KMS-11 (cell line): ENCODE data around the gene URGCP.

Experiments used
- H2AFZ ChIP-seq: fragments of 200-600 bp; sonication (generic); 2 replicates; pipeline ENCODE4 v1.6.1; 2016; ENCODE audit warnings: antibody characterized with exemption, mixed run types, low read depth
- H3K27ac ChIP-seq: fragments of 200-600 bp; sonication (generic); 2 replicates; pipeline ENCODE4 v1.6.1; 2016; ENCODE audit warnings: mild to moderate bottlenecking, mixed run types
- H3K27me3 ChIP-seq: fragments of 200-600 bp; sonication (generic); 2 replicates; pipeline ENCODE4 v1.6.1; 2017; ENCODE audit warnings: mild to moderate bottlenecking, low read depth, mixed run types, moderate library complexity; ENCODE audit not compliant: insufficient read depth
- H3K36me3 ChIP-seq: fragments of 200-600 bp; sonication (generic); 2 replicates; pipeline ENCODE4 v1.6.1; 2017; ENCODE audit warnings: mild to moderate bottlenecking, mixed run types; ENCODE audit not compliant: insufficient read depth
- H3K4me1 ChIP-seq: fragments of 200-600 bp; sonication (generic); 2 replicates; pipeline ENCODE4 v1.6.1; 2016; ENCODE audit warnings: mild to moderate bottlenecking, low read depth, mixed run types; ENCODE audit not compliant: poor library complexity, severe bottlenecking
- H3K4me2 ChIP-seq: fragments of 200-600 bp; sonication (generic); 2 replicates; pipeline ENCODE4 v1.7.0; 2016; ENCODE audit warnings: mild to moderate bottlenecking, mixed run types
- H3K4me3 ChIP-seq: fragments of 200-600 bp; sonication (generic); IDR thresholded peaks from 2 replicates; pipeline ENCODE4 v1.6.1; 2017; ENCODE audit warnings: low read depth, low read length, mixed read lengths; ENCODE audit not compliant: insufficient read depth
- H3K79me2 ChIP-seq: fragments of 200-600 bp; sonication (generic); 2 replicates; pipeline ENCODE4 v1.6.1; 2016; ENCODE audit warnings: low read depth, mixed run types; ENCODE audit not compliant: insufficient read depth
- H3K9ac ChIP-seq: fragments of 200-600 bp; sonication (generic); 2 replicates; pipeline ENCODE4 v1.6.1; 2016; ENCODE audit warnings: mild to moderate bottlenecking, mixed run types
- H4K20me1 ChIP-seq: fragments of 200-600 bp; sonication (generic); 2 replicates; pipeline ENCODE4 v1.6.1; 2016; ENCODE audit warnings: mild to moderate bottlenecking, mixed run types; ENCODE audit not compliant: insufficient read depth
- TF ChIP-seq, protein P1 (sequence below): fragments of 200-600 bp; sonication (generic); conservative IDR thresholded peaks from 2 replicates; pipeline ENCODE4 v1.6.1; 2017; ENCODE audit warnings: low read depth, mild to moderate bottlenecking, antibody characterized with exemption, low read length, moderate library complexity, mixed read lengths

The URGCP gene, protein sequence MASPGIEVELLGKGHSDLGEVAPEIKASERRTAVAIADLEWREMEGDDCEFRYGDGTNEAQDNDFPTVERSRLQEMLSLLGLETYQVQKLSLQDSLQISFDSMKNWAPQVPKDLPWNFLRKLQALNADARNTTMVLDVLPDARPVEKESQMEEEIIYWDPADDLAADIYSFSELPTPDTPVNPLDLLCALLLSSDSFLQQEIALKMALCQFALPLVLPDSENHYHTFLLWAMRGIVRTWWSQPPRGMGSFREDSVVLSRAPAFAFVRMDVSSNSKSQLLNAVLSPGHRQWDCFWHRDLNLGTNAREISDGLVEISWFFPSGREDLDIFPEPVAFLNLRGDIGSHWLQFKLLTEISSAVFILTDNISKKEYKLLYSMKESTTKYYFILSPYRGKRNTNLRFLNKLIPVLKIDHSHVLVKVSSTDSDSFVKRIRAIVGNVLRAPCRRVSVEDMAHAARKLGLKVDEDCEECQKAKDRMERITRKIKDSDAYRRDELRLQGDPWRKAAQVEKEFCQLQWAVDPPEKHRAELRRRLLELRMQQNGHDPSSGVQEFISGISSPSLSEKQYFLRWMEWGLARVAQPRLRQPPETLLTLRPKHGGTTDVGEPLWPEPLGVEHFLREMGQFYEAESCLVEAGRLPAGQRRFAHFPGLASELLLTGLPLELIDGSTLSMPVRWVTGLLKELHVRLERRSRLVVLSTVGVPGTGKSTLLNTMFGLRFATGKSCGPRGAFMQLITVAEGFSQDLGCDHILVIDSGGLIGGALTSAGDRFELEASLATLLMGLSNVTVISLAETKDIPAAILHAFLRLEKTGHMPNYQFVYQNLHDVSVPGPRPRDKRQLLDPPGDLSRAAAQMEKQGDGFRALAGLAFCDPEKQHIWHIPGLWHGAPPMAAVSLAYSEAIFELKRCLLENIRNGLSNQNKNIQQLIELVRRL

DNA sequence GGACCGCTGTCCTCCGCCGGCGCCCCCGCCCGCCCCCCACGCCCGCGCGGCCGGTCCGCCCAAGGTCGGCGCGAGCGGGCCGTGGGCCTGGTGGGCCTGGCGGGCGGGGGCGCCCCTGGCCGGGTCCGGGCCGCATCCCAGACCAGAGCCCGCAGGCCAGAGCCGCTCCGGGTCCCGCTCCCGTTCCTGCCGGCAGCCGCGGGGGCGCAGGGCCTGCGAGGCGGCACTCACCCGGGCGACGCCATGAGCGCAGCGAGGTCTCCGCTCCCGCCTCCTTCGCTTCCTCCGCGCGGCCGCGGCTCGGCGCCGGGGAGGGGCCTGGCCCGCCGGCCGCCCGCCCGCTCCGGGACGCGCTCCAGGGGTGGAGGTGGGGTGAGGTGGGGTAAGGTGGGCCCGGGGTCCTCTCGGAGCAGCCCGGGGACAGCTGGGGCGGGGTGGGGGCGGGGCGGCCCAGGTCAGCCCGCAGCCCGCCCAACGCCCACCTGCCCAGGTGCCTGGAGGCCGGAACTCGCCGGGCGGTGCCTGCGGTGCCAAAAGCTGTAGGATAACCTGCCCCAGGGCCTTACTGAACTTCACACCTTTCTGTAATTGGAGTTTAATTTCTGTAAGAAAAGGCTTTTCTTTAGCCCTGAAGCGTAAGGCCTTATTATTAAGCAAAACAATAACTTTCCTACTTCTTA lies at the start of gene URGCP:
URGCP (minus strand) TSS at position 266 of the 680 bp plus-strand sequence; CDS start at position 245, 21 bp downstream.
- H2AFZ ChIP-seq = peak within 1 kb of the TSS; percentile 79
- peaks cover 27% of the 10 kb centered on the region for H3K4me1 ChIP-seq
- H3K36me3 ChIP-seq = no peaks in the 10 kb centered on the region
- H3K4me2 ChIP-seq = peak within 1 kb of the TSS; percentile 74
- H4K20me1 ChIP-seq = no peaks in the 10 kb centered on the region
- no peaks in the 10 kb centered on the region for H3K27me3 ChIP-seq
- peak within 1 kb of the TSS; percentile 11; the same call in 1 of the 2 replicates for H3K27ac ChIP-seq
- TF ChIP-seq, protein P1, sequence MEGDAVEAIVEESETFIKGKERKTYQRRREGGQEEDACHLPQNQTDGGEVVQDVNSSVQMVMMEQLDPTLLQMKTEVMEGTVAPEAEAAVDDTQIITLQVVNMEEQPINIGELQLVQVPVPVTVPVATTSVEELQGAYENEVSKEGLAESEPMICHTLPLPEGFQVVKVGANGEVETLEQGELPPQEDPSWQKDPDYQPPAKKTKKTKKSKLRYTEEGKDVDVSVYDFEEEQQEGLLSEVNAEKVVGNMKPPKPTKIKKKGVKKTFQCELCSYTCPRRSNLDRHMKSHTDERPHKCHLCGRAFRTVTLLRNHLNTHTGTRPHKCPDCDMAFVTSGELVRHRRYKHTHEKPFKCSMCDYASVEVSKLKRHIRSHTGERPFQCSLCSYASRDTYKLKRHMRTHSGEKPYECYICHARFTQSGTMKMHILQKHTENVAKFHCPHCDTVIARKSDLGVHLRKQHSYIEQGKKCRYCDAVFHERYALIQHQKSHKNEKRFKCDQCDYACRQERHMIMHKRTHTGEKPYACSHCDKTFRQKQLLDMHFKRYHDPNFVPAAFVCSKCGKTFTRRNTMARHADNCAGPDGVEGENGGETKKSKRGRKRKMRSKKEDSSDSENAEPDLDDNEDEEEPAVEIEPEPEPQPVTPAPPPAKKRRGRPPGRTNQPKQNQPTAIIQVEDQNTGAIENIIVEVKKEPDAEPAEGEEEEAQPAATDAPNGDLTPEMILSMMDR = no peak
- H3K4me3 ChIP-seq = no peak within 1 kb of the TSS
- peak within 1 kb of the TSS; percentile 69 for H3K9ac ChIP-seq
- no peaks in the 10 kb centered on the region; the same call in 1 of the 2 replicates for H3K79me2 ChIP-seq

DNA sequence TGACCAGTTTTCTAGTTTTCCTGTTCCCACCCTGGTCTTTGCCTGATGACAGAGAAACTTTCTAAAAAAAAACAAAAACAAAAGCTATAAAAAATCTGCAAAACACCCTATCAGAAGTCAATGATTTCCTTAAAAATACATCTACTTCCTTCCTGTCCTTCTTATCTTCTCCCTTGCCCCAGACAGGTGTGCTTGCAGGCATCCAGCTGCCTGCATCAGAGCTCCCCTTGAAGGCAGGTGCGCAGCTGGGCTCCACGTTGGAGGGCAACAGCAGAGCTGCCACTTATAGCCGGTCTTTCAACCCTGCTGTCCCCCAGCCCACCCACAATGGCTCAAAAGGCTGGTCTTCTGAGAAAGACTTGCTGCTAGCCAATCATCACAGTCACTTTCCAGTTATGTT lies 49.6 kb upstream of the URGCP start:
- H3K9ac ChIP-seq = no peak overlapping the region
- no peak overlapping the region for H3K4me3 ChIP-seq
- no peaks in the 10 kb centered on the region for H3K79me2 ChIP-seq
- H3K4me2 ChIP-seq = no peak overlapping the region
- no peaks in the 10 kb centered on the region for H3K27me3 ChIP-seq
- no peaks in the 10 kb centered on the region for H4K20me1 ChIP-seq
- H3K4me1 ChIP-seq = peaks cover 8% of the 10 kb centered on the region
- TF ChIP-seq, protein P1 = no peak
- H3K36me3 ChIP-seq = no peaks in the 10 kb centered on the region
- H2AFZ ChIP-seq = no peak overlapping the region
- H3K27ac ChIP-seq = no peak overlapping the region

DNA sequence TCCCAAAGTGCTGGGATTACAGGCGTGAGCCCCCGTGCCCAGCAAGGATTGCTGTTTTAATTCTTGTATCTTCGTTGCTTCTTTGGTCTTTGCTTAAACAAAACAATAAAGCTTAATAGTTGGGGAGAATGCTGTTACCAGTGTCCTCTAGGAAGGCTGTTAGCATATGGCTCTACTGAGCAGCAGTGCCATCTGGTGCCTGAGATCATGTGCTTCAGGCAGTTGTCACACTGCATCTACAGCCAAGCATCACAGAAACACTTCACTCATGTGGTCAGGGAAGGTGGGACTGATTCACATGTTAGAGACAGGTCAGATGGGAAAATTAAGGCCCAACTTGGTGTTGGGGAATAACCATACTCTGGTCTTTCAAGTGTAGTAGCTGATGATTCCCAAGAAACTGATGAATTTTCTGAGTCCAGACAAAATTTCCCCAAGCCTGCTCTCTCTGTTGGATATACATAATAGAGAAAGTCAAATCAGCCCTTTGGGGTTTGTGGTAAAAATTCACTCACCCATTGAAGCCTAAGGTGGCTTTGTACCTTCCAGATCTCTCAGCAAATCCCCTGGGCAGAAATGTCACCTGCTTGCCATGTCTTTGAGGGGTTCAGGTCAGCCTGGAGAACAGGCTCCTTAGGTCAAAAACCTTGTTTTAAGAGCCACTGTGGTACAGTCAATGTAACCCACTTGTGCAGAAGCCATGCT lies 48.3 kb upstream of the URGCP start:
- H4K20me1 ChIP-seq = no peaks in the 10 kb centered on the region
- H3K79me2 ChIP-seq = no peaks in the 10 kb centered on the region
- H3K27me3 ChIP-seq = no peaks in the 10 kb centered on the region
- no peak overlapping the region for H2AFZ ChIP-seq
- H3K27ac ChIP-seq = no peak overlapping the region
- no peak overlapping the region for H3K9ac ChIP-seq
- H3K4me1 ChIP-seq = peaks cover 8% of the 10 kb centered on the region
- TF ChIP-seq, protein P1 = peak; percentile 63
- H3K36me3 ChIP-seq = no peaks in the 10 kb centered on the region
- H3K4me3 ChIP-seq = no peak overlapping the region
- H3K4me2 ChIP-seq = no peak overlapping the region

DNA sequence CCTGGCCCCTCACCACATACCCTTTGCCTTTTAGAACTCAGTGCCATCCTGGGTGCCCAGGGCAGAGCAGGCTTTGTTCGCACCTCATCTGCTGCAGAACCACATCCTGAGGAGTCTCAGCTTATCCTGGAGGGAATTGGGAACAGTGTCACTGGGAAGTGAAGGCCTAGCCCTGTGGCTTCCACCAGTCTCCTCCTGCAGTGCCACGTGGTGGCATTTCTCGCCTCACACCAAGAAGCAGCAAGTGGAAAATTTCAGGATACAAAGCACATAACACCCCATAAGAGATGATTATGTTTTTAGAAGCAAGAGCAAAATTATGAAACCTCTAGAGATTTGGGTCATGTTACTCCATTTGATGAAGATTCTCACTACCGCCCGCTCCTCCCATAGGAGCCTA lies 46.7 kb upstream of the URGCP start:
- Histone ChIP-seq H3K4me2 (no peak overlapping the region), H3K27ac (no peak overlapping the region), H3K9ac (no peak overlapping the region)

More for the DNA sequence above, 46.7 kb upstream of the URGCP start:
- Histone ChIP-seq H3K36me3 (no peaks in the 10 kb centered on the region), H3K79me2 (no peaks in the 10 kb centered on the region), H3K4me1 (peaks cover 8% of the 10 kb centered on the region), H3K4me3 (no peak overlapping the region), H4K20me1 (no peaks in the 10 kb centered on the region), H2AFZ (no peak overlapping the region), H3K27me3 (no peaks in the 10 kb centered on the region)
- TF ChIP-seq, protein P1 = no peak
